Embryonic facial prominence (tissue), 1 donor: Measurements from ENCODE around the gene MTFP1.
"Not testable (repeated sequence)": the region's sequence is repeated elsewhere in the genome, so short reads cannot be mapped to it uniquely, and the experiment has no call there.

Experiments used
- DNase-seq: peaks from one replicate; pipeline ENCODE4 v3.0.0-alpha.2; 2016; ENCODE audit errors: extremely low spot score

MTFP1 gene

DNA sequence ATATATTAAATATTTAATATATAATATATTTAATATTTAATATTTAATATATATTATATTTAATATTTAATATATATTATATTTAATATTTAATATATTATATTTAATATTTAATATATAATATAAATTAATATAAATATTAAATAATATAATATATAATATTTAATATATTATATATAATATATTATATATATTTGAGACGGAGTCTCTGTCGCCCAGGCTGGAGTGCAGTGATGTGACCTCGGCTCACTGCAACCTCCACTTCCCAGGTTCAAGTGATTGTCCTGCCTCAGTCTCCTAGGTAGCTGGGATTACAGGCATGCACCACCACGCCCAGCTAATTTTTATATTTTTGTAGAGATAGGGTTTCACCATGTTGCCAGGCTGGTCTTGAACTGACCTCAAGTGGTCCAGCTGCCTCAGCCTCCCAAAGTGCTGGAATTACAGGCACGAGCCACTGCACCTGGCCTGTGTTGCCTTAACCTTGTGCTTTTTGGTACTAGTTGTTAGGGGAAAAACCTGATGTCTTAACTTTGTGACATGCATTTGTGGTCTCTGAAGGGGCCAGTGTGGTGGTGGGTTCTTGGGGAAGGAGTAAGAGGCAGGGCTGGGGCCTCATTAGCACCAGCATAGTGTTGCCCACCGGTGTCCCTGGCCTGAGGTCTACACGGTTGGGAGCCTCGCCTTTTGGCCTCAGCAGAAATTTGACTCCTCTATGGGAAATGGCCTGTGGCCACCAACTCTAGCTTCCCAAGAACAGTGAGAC, 29.7 kb downstream of the MTFP1 start:
- DNase-seq: no peak

DNA sequence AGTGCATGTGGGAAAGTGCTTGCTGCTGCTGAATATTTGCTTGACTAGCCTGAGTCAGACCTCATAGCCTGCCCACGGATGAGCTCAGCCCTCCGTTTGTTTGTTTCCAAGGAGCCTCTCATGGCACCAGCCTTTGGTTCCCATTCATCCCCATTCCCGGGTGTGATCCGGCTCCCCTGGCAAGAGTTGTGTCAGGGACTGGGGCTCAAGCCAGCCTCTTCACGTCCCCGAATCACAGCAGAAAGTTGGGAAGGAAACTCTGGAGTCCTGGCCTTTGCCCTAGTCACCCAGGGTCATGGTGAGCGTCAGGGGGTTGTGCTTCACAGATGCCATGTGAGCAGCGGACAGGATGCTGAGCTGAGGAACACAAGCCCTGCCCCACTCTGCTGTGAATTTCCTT, 32.4 kb downstream of the MTFP1 start:
- no peak for DNase-seq

- no peak for DNase-seq
These were observed 33.8 kb downstream of the MTFP1 start for GRCh38 chr22:30459181-30460052.

GRCh38 chr22:30460147-30460546, 34.6 kb downstream of the MTFP1 start:
- no peak for DNase-seq

DNA sequence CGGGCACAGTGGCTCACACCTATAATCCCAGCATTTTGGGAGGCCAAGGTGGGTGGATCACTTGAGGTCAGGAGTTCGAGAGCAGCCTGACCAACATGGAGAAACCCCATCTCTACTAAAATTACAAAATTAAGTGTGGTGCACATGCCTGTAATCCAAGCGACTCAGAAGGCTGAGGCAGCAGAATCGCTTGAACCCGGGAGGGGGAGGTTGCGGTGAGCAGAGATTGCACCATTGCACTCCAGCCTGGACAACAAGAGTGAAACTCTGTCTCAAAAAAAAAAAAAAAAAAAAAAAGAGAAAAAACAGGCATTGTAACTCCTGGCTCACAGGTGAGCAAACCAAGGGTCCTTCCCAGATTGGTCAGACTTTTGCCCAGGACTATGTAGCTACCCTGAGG, 35.0 kb downstream of the MTFP1 start:
- DNase-seq: not testable (repeated sequence)

GRCh38 chr22:30469165-30469564, 43.6 kb downstream of the MTFP1 start:
- no peak for DNase-seq

- no peak for DNase-seq
These were observed 45.1 kb downstream of the MTFP1 start for GRCh38 chr22:30470655-30471054.

DNA sequence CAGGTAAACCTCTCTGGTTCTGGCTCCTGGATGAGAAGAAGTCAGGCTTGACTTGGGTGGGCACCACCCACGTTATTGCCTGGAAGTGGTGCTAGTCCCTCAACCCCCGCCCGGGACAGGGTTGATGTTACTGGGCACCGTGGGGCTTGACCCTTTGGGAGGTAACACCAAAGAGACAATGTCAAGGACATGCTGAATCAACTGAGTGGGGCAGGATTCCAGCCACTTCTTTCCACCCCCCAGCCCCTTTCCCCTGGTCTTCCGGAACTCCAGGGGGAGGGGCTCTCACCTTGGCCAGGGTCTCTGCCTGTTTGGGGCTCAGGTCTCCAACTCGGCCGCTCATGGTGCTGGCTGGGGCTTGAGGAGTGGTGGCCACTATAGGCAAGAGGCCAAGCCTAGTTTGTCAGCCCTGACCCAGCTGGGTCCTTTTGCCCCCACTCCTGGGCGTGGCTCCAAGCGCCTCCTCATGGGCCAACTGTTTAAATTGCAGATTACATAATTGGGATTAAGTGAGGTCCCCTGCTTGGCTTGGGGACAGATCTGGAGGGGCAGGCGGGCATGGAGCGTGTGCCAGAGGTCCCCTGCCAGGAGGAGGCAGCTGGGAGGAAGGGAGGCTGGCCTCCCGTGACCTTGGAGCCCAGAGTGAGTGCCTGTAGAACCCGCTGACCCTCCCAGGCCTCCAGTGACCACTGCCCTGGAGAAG, 46.2 kb downstream of the MTFP1 start, which contains the start of gene SEC14L3:
Gene SEC14L3, minus strand, starts transcription at position 402 of the 703 bp plus-strand sequence. Its CDS starts 59 bp downstream, at position 343.
- no peak for DNase-seq

DNA sequence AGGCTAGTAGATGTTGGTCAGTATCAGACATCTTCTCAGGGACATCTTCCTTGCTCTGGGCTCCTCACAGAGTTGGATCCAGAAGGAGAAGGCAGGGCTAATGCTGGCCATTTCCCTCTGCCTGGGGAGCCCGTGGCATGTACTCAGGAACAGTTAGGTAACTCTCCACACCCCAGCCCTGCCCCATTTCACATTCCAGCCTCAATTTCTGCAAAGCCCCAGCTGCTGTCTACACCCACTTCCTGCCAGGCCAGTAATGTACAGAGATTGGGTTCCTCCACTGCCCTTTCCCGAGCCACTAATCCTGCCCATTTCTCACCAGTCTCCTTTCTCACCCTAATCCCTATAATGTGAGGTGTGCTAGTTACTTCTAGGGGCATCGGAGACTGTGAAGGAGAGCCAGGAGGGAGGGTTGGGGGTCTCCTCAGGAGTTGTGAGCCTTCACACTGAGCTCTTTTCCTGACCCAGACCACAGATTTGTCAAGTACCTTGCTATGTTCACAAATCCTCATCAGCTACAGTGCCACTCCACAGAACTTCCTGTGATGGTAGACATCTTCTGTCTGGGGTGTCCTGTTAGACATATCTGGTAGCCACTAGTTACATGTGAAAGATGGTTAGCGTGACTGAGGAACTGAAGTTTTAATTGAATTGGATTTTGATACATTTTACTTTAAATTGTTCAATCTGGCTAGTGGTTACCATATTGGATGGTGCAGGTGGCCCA, 47.6 kb downstream of the MTFP1 start:
- no peak for DNase-seq

DNA sequence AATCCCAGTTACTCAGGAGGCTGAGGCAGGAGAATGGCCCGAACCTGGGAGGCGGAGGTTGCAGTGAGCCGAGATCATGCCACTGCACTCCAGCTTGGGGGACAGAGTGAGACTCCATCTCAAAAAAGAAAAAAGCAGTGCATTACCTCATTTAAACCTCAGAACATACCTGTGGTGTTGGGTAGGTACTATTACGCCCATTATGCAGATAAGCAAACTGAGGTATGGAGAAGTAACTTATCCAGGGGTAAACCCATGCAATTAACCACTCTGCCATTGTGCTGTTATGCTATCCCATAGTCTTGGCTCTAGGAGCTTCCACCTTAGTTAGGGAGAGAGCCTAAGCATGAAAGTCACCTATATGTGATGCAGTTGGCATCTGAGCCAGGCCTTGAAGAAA, 48.6 kb downstream of the MTFP1 start:
- no peak for DNase-seq

- DNase-seq: no peak
These were observed 49.3 kb downstream of the MTFP1 start for GRCh38 chr22:30474683-30475424.
